KBM-7 (cell line): ENCODE results near the gene MBOAT2.
"Not testable (repeated sequence)": the region's sequence is repeated elsewhere in the genome, so short reads cannot be mapped to it uniquely, and the experiment has no call there.

Experiments used
- DNase-seq: peaks from one replicate; pipeline ENCODE4 v3.0.0-alpha.2; 2015
- in situ Hi-C: fragments of 300-500 bp; cut with MboI; formaldehyde crosslinking; loops from 2 replicates; pipeline ENCODE4 v1.14.3; 2020; ENCODE audit warnings: low sequenced_read_pairs, low pct_unique_long_range_greater_than_20kb, mixed read lengths

The MBOAT2 gene

DNA sequence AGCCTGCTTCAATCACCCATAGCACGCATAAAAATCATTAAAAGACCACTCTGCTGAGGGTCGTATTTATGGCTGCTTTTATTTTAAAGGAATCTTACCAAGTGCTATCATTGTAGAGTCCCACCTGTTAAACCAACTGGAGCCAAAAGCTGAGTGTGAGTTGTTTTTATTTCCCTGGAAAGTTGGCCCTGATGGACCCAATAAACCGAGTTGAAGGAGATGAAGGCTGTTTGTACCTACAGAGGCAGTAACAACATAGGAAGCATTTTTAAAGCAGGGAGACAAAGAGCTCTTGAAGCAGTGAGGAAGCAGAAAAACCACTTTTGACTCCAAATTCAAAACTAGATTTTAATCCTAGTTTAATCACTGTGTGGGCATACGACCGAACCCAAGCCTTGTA lies 6.4 kb downstream of the MBOAT2 start:
- in situ Hi-C loops: no loop called here
- no peak for DNase-seq

DNA sequence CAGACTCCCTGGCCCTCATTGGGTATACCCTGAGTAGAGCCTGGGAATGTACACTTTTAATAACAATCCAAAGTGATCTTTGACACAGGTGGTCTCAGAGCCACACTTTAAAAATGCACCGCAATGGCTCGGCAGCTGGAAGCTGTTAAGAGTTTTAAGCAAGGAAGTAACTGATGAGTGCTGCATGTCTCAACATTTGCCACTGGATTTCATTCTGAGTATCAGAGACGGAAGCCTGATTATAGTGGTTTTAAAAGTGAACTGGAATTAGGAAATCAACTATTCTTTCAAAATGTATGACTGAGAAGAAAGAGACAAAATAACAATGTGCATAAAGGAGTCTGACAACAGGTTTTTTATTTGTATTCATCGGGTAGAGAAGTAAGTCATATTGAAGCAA lies 7.5 kb downstream of the MBOAT2 start:
- in situ Hi-C loops: no loop called here
- DNase-seq: no peak

DNA sequence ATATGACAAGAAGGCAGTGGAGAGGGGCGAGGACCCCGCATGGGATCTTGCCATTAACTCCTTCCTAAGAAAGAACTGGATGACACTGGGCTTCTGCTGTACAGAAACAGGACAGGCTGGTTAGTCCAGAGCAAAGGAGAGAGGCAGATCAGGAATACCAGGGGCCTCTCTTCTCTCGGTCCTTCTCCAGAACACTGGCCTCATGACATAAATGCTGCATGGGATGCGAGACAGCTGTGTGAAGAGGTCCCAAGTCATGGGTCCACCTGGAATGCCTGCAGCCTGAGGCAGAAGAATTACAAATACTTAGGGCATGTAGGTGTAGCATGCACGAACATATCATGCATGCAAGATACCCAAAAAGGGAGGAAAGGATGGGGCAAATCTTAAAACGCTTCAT lies 9.1 kb downstream of the MBOAT2 start:
- no peak for DNase-seq
- in situ Hi-C loops: no loop called here

DNA sequence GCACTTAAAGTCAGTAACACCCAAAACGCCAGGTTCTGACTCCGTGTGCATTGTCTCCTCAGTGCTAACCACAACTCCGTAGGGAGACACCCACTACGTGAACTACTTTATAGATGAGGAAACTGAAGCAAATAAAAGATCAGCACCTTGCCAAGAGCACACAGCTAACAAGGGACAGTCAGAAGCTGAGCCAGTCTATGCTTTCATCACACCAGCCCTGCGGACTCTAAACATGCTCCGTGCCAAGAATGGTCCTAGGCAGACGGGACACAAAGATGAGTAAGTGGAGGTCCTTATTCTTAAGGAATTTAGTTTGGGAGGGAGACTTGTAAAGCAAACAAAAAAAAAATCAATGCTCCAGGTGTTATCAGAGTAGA lies 9.6 kb downstream of the MBOAT2 start:
- no peak for DNase-seq
- in situ Hi-C loops: no loop called here

DNA sequence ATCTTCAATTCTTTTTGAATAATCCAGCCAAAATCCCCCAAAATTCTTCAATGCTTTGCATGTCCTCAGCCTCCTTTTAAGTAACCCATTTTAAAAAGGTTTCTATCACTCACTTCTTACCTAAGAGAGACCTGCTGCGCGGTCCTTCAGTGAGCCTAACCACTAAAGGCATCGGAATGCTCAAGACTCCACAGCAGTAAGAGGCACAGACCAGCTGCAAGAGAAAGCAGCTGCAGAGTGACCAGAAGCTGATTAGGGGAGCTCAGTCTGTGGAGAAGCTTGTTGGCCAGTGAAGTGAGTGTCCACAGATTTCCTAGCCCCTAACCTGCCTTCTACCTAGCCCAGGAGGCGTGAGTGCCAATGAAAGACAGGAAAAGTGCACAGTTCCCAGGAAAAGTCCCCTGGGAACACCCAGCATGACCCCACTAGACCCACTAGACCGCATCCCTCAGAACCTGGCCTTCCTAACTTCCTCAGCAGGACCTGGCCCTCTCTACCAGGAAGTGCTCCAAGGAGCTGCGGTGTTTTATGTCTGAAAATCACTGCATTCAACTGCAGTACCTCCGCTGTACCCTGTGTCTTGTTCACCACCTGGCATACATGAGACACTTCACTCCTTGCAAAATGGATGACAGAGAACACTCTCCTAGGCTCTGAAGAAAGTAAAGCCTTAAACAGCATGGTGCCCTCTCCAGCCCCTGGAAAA lies 10.1 kb downstream of the MBOAT2 start:
- in situ Hi-C loops: no loop called here
- DNase-seq: no peak

DNA sequence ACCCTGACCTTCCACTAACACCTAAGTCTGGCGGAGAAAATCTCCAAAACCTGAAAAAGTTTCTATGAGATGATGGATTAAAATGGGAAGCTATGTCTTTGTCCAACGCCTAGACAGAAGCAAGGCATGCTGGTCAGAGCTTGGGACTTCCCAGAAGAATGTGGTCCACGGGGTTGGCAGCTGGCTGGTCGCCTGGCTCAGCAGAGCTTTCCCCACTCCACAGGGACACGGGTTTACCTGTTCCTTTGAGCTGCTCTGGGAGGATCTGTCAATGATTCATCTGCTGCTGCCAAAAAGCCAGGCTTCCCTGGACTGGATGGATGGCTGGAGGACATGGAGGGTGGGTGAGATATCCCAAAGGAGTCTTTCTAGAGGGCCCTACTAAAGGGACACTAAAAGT lies 10.8 kb downstream of the MBOAT2 start:
- no peak for DNase-seq
- in situ Hi-C loops: no loop called here

DNA sequence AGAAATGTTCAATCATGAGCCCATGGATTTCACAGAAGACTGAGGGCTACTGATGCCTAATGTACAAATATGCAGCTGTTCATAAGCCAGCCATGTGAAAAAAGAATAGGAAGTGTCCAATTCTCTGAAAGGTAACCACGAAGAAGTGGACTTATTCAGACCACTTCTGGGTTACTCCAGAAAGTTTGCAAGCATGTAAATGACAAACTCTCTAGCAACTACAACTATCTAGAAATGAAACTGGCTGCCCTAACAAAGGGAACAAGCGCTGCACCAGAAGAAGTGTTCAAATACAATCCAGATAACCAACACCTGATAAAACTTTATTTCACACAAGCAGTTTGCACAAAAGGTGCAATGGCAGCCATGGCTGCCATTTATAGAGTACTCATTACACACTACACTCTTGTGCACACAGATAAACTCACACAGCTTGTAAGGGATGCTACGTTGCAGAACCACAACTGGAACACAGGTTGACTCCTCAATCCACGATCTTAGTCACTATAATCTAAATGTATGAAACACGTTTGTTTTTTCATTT lies 13.9 kb downstream of the MBOAT2 start:
- in situ Hi-C loops: no loop called here
- DNase-seq: no peak

DNA sequence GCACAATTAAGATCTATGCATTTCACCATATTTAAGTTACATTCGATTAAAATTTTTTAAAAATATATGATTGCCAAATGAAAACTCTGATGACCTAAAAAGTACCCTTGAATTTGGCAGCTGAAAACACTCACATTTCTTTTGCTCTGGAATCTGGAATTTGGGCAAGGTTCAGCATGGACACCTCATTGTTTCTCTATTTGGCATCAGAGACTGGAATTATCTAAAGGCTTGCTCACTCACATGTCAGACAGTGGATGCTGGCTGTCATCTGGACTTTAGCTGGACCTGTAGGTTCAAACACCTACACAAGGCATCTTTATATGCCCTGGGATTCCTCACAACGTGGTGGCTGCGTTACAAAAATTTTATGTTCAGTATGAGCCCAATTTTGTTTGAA lies 16.1 kb downstream of the MBOAT2 start:
- in situ Hi-C loops: no loop called here
- DNase-seq: no peak

DNA sequence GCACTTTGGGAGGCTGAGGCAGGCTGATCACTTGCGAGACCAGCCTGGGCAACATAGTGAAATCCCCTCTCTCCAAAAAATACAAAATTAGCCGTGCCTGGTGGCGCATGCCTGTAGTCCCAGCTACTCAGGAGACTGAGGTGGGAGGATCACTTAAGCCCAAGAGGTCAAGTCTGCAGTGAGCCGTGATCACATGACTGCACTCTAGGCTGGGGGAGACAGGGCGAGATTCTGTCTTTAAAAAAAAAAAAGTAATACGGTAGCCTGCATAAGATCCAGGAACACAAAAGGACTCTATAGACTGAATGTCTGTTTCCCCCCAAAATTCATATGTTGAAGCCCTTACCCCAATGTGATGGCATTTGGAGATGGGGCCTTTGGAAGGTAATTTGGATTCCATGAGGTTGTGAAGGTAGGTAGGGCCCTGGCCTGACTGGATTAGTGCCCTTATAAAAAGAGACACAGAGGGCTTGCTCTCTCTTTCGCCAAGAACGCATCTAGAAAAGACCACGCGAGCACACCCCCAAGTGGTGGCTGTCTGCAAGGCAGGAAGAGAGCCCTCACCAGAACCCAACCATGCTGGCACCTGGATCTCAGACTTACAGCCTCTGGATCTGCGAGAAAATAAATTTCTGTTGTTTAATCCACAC lies 17.0 kb downstream of the MBOAT2 start:
- in situ Hi-C loops: no loop called here
- DNase-seq: peak; percentile 43

DNA sequence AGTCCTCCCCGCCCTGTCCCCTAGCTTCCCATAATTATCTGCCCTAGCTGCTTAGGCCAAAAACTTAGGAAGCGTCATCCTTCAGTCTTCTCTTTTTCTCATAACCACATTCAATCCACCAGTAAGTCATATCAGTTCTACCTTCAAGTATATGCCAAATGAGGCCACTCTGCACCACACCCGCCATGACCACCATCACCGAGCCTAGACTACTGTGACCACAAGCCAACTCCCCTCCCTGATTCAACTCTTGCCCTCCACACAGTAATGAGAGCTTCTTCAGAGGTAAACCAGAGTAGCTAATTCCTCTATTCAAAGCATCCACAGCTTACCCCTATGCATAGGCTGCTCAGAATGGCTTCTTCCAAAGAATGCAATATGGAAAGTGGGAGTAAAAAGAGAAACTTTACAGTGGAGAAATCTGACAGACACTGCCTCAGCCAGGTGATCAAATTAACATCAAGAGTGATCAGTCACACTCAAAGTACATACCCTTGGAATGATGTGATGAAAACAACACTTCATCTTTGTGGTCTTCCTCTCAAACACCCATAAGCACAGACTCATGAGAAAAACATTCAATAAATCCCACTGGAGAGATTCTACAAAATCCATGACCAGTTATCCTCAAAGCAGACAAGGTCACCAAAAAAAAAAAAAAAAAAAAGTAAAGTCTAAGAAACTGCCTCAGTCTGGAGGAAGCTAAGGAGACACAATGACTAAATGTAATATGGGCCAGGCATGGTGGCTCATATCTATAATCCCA lies 17.7 kb downstream of the MBOAT2 start:
- in situ Hi-C loops: no loop called here
- peak; percentile 32 for DNase-seq

DNA sequence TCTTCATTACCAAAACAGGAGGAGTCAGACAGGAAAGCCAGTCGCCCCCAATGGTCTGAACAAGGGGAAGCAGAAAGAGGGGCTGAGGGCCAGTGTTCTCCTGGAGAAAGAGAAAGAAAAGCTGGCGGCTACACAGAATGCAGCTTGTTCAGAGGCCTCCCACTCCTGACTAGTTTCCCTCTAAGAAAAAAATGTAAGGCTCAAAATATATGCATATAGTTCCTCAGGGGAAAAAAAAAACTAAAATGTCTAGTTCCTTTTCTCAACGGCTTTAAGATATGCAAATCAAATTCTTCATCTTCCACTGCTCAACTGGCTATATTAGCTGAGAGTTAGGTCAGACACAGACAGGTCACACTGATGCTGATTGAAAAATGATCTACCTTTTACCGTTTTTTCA lies 18.6 kb downstream of the MBOAT2 start:
- in situ Hi-C loops: no loop called here

DNA sequence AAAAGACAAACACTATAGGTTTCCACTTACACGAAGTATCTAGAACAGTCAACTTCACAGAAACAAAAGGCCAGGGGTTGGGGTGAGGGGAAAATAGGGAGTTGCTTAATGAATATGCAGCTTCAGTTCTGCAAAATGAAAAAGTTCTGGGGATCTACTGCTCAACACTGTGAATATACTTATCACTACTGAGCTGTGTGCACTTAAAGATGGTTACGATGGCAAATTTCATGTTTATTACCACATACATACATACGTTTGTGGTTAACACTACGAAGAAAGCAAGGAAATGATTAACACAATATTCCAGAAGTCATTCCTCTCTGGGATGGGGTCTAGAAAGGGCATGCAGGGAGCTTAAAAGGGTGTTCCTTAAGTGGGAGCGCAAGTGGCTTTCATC lies 19.3 kb downstream of the MBOAT2 start:
- no peak for DNase-seq
- in situ Hi-C loops: no loop called here

More for the DNA sequence above, 18.6 kb downstream of the MBOAT2 start:
- DNase-seq: peak; percentile 51

DNA sequence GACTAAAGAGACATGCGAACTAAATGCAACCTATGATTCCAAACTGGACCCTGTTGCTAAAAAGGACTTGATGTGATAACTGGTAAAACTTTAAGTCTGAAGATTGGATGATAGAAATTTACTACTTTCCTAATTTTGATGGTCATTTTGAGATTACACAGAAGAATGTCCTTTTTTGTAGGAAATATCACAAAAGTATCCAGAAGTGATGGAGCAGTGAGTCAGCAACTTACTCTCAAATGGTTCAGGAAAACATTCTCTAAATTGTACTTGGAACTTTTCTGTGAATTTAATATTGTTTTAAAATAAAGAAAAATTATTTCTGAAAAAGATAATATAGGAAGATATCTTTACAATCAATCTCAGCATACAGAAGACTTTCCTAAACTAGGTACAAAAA lies 19.9 kb downstream of the MBOAT2 start:
- in situ Hi-C loops: no loop called here
- DNase-seq: no peak

DNA sequence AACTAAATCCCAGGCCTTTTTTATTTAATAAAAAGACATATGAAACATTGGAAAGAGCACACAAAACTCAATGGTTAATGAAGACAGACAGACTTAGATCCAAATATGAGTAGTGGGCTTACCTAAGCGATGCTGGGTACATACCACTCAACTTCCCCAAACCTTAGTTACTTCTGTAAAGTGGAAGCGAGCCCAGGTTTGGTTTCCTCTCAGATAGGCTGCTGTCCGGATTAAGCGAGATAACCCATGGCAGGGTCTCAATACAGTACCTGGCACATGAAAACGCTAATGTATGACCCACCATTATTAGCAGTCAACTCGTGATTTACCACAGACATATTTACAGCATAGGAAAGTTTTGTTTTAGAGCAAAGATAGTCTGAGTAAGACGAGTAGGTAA lies 21.6 kb downstream of the MBOAT2 start:
- in situ Hi-C loops: no loop called here
- no peak for DNase-seq

DNA sequence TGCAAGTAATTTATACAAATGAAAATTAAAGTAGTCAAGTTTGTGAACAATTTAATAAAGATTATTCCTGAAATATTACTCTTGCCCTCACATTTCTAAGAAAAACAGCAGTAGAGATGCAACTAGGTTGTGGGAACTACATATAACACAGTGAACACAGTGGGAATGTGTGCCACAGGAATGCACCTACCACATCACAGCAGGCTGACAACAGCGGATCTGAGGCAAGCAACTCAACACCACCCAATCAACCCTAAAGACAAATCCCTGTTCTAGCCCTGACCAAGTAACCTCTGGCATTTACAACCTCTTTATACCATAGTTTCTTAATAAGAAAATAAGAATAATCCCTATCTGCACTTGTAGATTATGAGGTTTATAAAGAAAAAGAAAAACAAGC lies 23.4 kb downstream of the MBOAT2 start:
- DNase-seq: no peak
- in situ Hi-C loops: no loop called here

DNA sequence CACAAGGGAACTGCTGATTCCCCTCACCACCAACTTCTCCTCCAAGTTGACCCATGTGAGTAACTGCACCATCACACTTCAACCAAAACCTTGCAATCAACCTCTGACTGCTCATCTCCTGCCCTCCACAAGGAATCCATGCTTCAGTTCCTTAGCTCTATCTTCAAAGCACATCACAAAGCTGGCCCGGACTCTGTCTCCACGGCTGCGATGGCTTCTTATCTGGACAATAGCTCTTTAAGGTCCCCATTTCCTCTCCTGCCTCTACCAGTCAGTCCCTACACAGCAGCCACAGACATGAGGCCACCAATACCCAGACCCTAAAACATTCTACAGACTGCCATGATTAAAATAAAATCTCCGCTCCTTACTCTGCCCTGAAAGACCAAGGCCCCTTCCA lies 25.7 kb downstream of the MBOAT2 start:
- in situ Hi-C loops: no loop called here
- no peak for DNase-seq

DNA sequence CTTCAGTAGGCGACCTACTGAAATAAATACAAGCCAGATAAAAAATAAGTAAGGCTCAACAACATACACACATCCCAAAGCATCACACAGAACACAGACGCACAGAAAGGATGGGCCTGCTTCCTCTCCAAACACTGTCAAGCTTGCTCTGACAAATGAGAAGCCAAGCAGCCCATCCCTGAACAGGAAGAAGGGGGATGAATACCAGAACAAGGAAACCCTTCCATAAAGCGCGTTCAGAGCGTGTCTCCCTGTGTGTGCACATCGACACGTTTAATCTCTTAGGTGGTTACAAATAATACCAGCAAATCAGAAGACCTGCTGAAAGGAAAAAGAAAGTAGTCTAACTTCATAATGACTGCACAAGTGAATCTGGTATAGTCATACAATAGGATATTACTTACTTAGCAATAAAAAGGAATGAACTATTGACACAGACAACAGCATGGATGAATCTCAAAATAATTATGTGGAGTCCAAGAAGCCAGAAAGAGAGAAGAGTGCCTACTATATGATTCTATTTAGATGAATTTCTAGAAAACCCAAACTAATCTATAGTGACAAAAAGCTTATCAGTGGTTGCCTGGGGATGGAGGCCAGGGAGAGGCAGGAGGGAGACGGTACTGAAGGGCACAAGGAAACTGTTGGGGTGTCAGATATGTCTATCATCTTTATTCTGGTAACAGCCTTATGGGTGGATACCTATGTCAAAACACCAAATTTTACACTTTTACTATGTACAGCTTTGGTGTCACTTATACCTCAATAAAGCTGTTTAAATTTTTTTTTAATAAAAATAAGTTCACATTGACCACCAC lies 26.8 kb downstream of the MBOAT2 start:
- in situ Hi-C loops: no loop called here

DNA sequence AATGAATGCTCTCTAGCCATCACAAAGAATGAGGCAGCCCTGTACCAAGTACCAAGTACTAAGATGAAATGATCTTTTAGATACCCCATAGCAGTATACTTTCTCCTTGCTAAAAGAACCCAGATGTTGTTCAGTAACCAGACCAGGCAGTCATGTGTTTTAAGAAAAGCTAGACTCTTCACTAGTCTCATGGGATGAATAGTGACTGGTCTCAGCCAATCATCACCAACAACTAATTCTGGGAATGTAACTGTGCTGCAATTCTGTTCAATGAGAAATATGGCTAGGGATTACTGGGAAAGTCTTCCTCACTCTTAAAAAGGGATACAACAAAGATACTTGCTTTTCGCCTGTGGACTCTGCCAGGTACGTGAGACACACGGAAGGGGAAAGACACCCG lies 29.5 kb downstream of the MBOAT2 start:
- DNase-seq: no peak
- in situ Hi-C loops: no loop called here

More for the DNA sequence above, 26.8 kb downstream of the MBOAT2 start:
- peak; percentile 44 for DNase-seq

DNA sequence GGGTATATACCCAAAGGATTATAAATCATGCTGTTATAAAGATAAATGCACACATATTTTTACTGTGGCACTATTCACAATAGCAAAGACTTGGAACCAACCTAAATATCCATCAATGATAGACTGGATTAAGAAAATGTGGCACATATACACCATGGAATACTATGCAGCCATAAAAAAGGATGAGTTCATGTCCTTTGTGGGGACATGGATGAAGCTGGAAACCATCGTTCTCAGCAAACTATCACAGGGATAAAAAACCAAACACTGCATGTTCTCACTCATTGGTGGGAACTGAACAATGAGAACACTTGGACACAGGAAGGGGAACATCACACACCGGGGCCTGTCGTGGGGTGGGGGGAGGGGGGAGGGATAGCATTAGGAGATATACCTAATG lies 30.5 kb downstream of the MBOAT2 start:
- in situ Hi-C loops, DNase-seq: not testable (repeated sequence)
